DOHH2 (cell line): Measurements from ENCODE around the gene DACT3.

Experiments
- H3F3A ChIP-seq: fragments of 200-600 bp; sonication (generic), shearing (Covaris generic); 2 replicates; pipeline ENCODE4 v1.6.0; 2016; ENCODE audit warnings: antibody characterized with exemption, mild to moderate bottlenecking; ENCODE audit not compliant: control insufficient read depth, insufficient read depth
- H3K27ac ChIP-seq: fragments of 200-600 bp; sonication (generic); 2 replicates; pipeline ENCODE4 v1.5.1; 2014; ENCODE audit warnings: low read depth, mild to moderate bottlenecking, low read length, moderate library complexity
- H3K27me3 ChIP-seq: fragments of 200-600 bp; sonication (generic); 2 replicates; pipeline ENCODE4 v1.6.1; 2014; ENCODE audit warnings: mild to moderate bottlenecking, low read length, mixed read lengths; ENCODE audit not compliant: control insufficient read depth
- H3K36me3 ChIP-seq: fragments of 200-600 bp; sonication (generic); 2 replicates; pipeline ENCODE4 v1.6.1; 2014; ENCODE audit warnings: mild to moderate bottlenecking, low read length, moderate library complexity, mixed read lengths; ENCODE audit not compliant: control insufficient read depth
- H3K4me1 ChIP-seq: fragments of 200-600 bp; sonication (generic); 2 replicates; pipeline ENCODE4 v1.6.1; 2014; ENCODE audit warnings: mild to moderate bottlenecking, low read length, mixed read lengths; ENCODE audit not compliant: control insufficient read depth
- H3K4me2 ChIP-seq: fragments of 200-600 bp; sonication (generic); 2 replicates; pipeline ENCODE4 v1.6.0; 2014; ENCODE audit warnings: mild to moderate bottlenecking, low read length, moderate library complexity
- H3K4me3 ChIP-seq: fragments of 200-600 bp; sonication (generic); 2 replicates; pipeline ENCODE4 v1.5.1; 2014; ENCODE audit warnings: mild to moderate bottlenecking, low read length, mixed read lengths
- H3K79me2 ChIP-seq: fragments of 200-600 bp; sonication (generic); 2 replicates; pipeline ENCODE4 v1.6.1; 2014; ENCODE audit warnings: mild to moderate bottlenecking, low read length, mixed read lengths; ENCODE audit not compliant: control insufficient read depth
- H3K9me2 ChIP-seq: fragments of 200-600 bp; sonication (generic); replicated peaks from 2 replicates; pipeline ENCODE4 v1.6.1; 2014; ENCODE audit warnings: mild to moderate bottlenecking, low read length, mixed read lengths; ENCODE audit not compliant: control insufficient read depth
- H3K9me3 ChIP-seq: fragments of 200-600 bp; sonication (generic); 2 replicates; pipeline ENCODE4 v1.6.1; 2014; ENCODE audit warnings: antibody characterized with exemption, low read length, mixed read lengths; ENCODE audit not compliant: control insufficient read depth, insufficient read depth
- H4K20me1 ChIP-seq: fragments of 200-600 bp; sonication (generic); 2 replicates; pipeline ENCODE4 v1.6.0; 2014; ENCODE audit warnings: low read depth, mild to moderate bottlenecking, antibody characterized with exemption, low read length, moderate library complexity; ENCODE audit not compliant: control insufficient read depth, insufficient read depth
- CTCF ChIP-seq: fragments of 200-600 bp; sonication (generic); IDR thresholded peaks from one replicate; pipeline ENCODE4 v1.5.1; 2014; ENCODE audit warnings: antibody characterized with exemption, mild to moderate bottlenecking, low read depth, low read length; ENCODE audit not compliant: poor library complexity, severe bottlenecking
- EZH2phosphoT487 ChIP-seq: fragments of 200-600 bp; sonication (generic); IDR thresholded peaks from 2 replicates; pipeline ENCODE4 v1.6.1; 2017; ENCODE audit warnings: borderline replicate concordance, mild to moderate bottlenecking, antibody characterized with exemption, low read length, moderate library complexity, mixed read lengths

DACT3 gene

GRCh38 chr19:46598372-46598917, 62.5 kb downstream of the DACT3 start:
- no peak overlapping the region for H3K27ac ChIP-seq
- peaks cover 14% of the 10 kb centered on the region for H4K20me1 ChIP-seq
- H3K4me3 ChIP-seq = no peak overlapping the region
- peaks cover 9% of the 10 kb centered on the region for H3K9me3 ChIP-seq
- peaks cover 20% of the 10 kb centered on the region for H3K4me1 ChIP-seq
- no peak for TF ChIP-seq EZH2phosphoT487
- TF ChIP-seq CTCF = no peak
- peaks cover 23% of the 10 kb centered on the region for H3K79me2 ChIP-seq
- peaks cover 20% of the 10 kb centered on the region for H3K36me3 ChIP-seq
- H3K4me2 ChIP-seq = no peak overlapping the region
- no peaks in the 10 kb centered on the region for H3K27me3 ChIP-seq
- H3K9me2 ChIP-seq = no peaks in the 10 kb centered on the region
- H3F3A ChIP-seq = 0 out of 2 replicates have a peak, but pooled peaks cover 2% of the 10 kb centered on the region
